ENCODE measurements around the gene TNS1. TPM values are rescaled to one million over a fixed set of nuclear protein-coding genes. Genes with fewer than 3 reads are reported as not detected.

Gene TNS1
- total RNA-seq, 1 donor from 2014 or later: 0.91 TPM

GRCh38 chr2:217922101-217923006 is 80.4 kb downstream of the TNS1 start:
- no peaks in the 10 kb centered on the region for H3K4me1 Mint-ChIP-seq (ENCODE audit: low read depth)
- H3K27me3 Mint-ChIP-seq (ENCODE audit: low read depth): peaks cover 4% of the 10 kb centered on the region
- no peak for DNase-seq (ENCODE audit: low spot score)
- H3K9me3 Mint-ChIP-seq: no peaks in the 10 kb centered on the region
- intact Hi-C loops (cut with micrococcal nuclease): no loop called here
- no peaks in the 10 kb centered on the region for H3K36me3 Mint-ChIP-seq (ENCODE audit: low read depth)
- no peak overlapping the region for H3K27ac Mint-ChIP-seq
- no peak overlapping the region for H3K4me3 Mint-ChIP-seq (ENCODE audit: low read depth)

- no peak overlapping the region for H3K4me3 Mint-ChIP-seq (ENCODE audit: low read depth)
- H3K27me3 Mint-ChIP-seq (ENCODE audit: low read depth): no peaks in the 10 kb centered on the region
- H3K27ac Mint-ChIP-seq: no peak overlapping the region
- H3K9me3 Mint-ChIP-seq: no peaks in the 10 kb centered on the region
- H3K36me3 Mint-ChIP-seq (ENCODE audit: low read depth): no peaks in the 10 kb centered on the region
- intact Hi-C loops (cut with micrococcal nuclease): no loop called here
- no peaks in the 10 kb centered on the region for H3K4me1 Mint-ChIP-seq (ENCODE audit: low read depth)
- DNase-seq (ENCODE audit: low spot score): no peak
Measured at GRCh38 chr2:217920879-217921603, 81.8 kb downstream of the TNS1 start.

- Mint-ChIP-seq H3K27me3 (ENCODE audit: low read depth) (no peaks in the 10 kb centered on the region), H3K9me3 (no peaks in the 10 kb centered on the region), H3K4me1 (ENCODE audit: low read depth) (no peaks in the 10 kb centered on the region), H3K36me3 (ENCODE audit: low read depth) (no peaks in the 10 kb centered on the region), H3K4me3 (ENCODE audit: low read depth) (no peak overlapping the region), H3K27ac (no peak overlapping the region)
- no peak for DNase-seq (ENCODE audit: low spot score)
- intact Hi-C loops (cut with micrococcal nuclease): no loop called here
Measured at GRCh38 chr2:217919781-217920351, 82.9 kb downstream of the TNS1 start.

- no peak overlapping the region for H3K27ac Mint-ChIP-seq
- H3K4me1 Mint-ChIP-seq (ENCODE audit: low read depth): no peaks in the 10 kb centered on the region
- no peaks in the 10 kb centered on the region for H3K27me3 Mint-ChIP-seq (ENCODE audit: low read depth)
- H3K36me3 Mint-ChIP-seq (ENCODE audit: low read depth): no peaks in the 10 kb centered on the region
- no peaks in the 10 kb centered on the region for H3K9me3 Mint-ChIP-seq
- no peak overlapping the region for H3K4me3 Mint-ChIP-seq (ENCODE audit: low read depth)
- DNase-seq (ENCODE audit: low spot score): no peak
- intact Hi-C loops (cut with micrococcal nuclease): no loop called here
Measured at GRCh38 chr2:217919204-217919603, 83.6 kb downstream of the TNS1 start.

- H3K4me1 Mint-ChIP-seq (ENCODE audit: low read depth): no peaks in the 10 kb centered on the region
- intact Hi-C loops (cut with micrococcal nuclease): no loop called here
- no peak for DNase-seq (ENCODE audit: low spot score)
- H3K4me3 Mint-ChIP-seq (ENCODE audit: low read depth): no peak overlapping the region
- H3K27me3 Mint-ChIP-seq (ENCODE audit: low read depth): no peaks in the 10 kb centered on the region
- H3K9me3 Mint-ChIP-seq: no peaks in the 10 kb centered on the region
- H3K36me3 Mint-ChIP-seq (ENCODE audit: low read depth): no peaks in the 10 kb centered on the region
- no peak overlapping the region for H3K27ac Mint-ChIP-seq
Measured at GRCh38 chr2:217918308-217919024, 84.3 kb downstream of the TNS1 start.

GRCh38 chr2:217916504-217917254 is 86.1 kb downstream of the TNS1 start:
- H3K36me3 Mint-ChIP-seq (ENCODE audit: low read depth): no peaks in the 10 kb centered on the region
- DNase-seq (ENCODE audit: low spot score): no peak
- H3K4me1 Mint-ChIP-seq (ENCODE audit: low read depth): no peaks in the 10 kb centered on the region
- H3K27me3 Mint-ChIP-seq (ENCODE audit: low read depth): no peaks in the 10 kb centered on the region
- H3K9me3 Mint-ChIP-seq: no peaks in the 10 kb centered on the region
- intact Hi-C loops (cut with micrococcal nuclease): no loop called here
- H3K27ac Mint-ChIP-seq: no peak overlapping the region
- no peak overlapping the region for H3K4me3 Mint-ChIP-seq (ENCODE audit: low read depth)

- H3K36me3 Mint-ChIP-seq (ENCODE audit: low read depth): no peaks in the 10 kb centered on the region
Measured at GRCh38 chr2:217915706-217916105, 87.1 kb downstream of the TNS1 start.

GRCh38 chr2:217914878-217915277 is 87.9 kb downstream of the TNS1 start:
- H3K36me3 Mint-ChIP-seq (ENCODE audit: low read depth): no peaks in the 10 kb centered on the region
- H3K4me3 Mint-ChIP-seq (ENCODE audit: low read depth): no peak overlapping the region
- intact Hi-C loops (cut with micrococcal nuclease): no loop called here
- DNase-seq (ENCODE audit: low spot score): no peak
- no peaks in the 10 kb centered on the region for H3K9me3 Mint-ChIP-seq
- no peaks in the 10 kb centered on the region for H3K4me1 Mint-ChIP-seq (ENCODE audit: low read depth)
- no peaks in the 10 kb centered on the region for H3K27me3 Mint-ChIP-seq (ENCODE audit: low read depth)
- no peak overlapping the region for H3K27ac Mint-ChIP-seq

More at GRCh38 chr2:217915706-217916105, 87.1 kb downstream of the TNS1 start:
- no peak for DNase-seq (ENCODE audit: low spot score)
- H3K4me3 Mint-ChIP-seq (ENCODE audit: low read depth): no peak overlapping the region
- H3K4me1 Mint-ChIP-seq (ENCODE audit: low read depth): no peaks in the 10 kb centered on the region
- H3K9me3 Mint-ChIP-seq: no peaks in the 10 kb centered on the region
- no peaks in the 10 kb centered on the region for H3K27me3 Mint-ChIP-seq (ENCODE audit: low read depth)
- H3K27ac Mint-ChIP-seq: no peak overlapping the region
- intact Hi-C loops (cut with micrococcal nuclease): no loop called here

- no peaks in the 10 kb centered on the region for H3K9me3 Mint-ChIP-seq
- H3K4me1 Mint-ChIP-seq (ENCODE audit: low read depth): no peaks in the 10 kb centered on the region
- DNase-seq (ENCODE audit: low spot score): no peak
- no peaks in the 10 kb centered on the region for H3K27me3 Mint-ChIP-seq (ENCODE audit: low read depth)
- no peak overlapping the region for H3K4me3 Mint-ChIP-seq (ENCODE audit: low read depth)
- no peaks in the 10 kb centered on the region for H3K36me3 Mint-ChIP-seq (ENCODE audit: low read depth)
- intact Hi-C loops (cut with micrococcal nuclease): no loop called here
- no peak overlapping the region for H3K27ac Mint-ChIP-seq
Measured at GRCh38 chr2:217914078-217914477, 88.7 kb downstream of the TNS1 start.

- Mint-ChIP-seq H3K27me3 (ENCODE audit: low read depth) (no peaks in the 10 kb centered on the region), H3K27ac (no peak overlapping the region), H3K4me3 (ENCODE audit: low read depth) (no peak overlapping the region), H3K4me1 (ENCODE audit: low read depth) (no peaks in the 10 kb centered on the region), H3K9me3 (no peaks in the 10 kb centered on the region), H3K36me3 (ENCODE audit: low read depth) (no peaks in the 10 kb centered on the region)
- intact Hi-C loops (cut with micrococcal nuclease): no loop called here
- DNase-seq (ENCODE audit: low spot score): no peak
Measured at GRCh38 chr2:217913436-217913835, 89.4 kb downstream of the TNS1 start.

GRCh38 chr2:217912098-217913024 is 90.4 kb downstream of the TNS1 start:
- Mint-ChIP-seq H3K27ac (no peak overlapping the region), H3K4me3 (ENCODE audit: low read depth) (no peak overlapping the region), H3K27me3 (ENCODE audit: low read depth) (no peaks in the 10 kb centered on the region), H3K36me3 (ENCODE audit: low read depth) (no peaks in the 10 kb centered on the region), H3K4me1 (ENCODE audit: low read depth) (no peaks in the 10 kb centered on the region), H3K9me3 (no peaks in the 10 kb centered on the region)
- DNase-seq (ENCODE audit: low spot score): no peak
- intact Hi-C loops (cut with micrococcal nuclease): no loop called here
